Measurements from ENCODE around the gene MBTD1.

- TF ChIP-seq CTCF (IDR thresholded peaks at IDR 0.05) (no peak), POLR2A (IDR thresholded peaks at IDR 0.05) (no peak)
Measured at GRCh38 chr17:51188271-51188833, 71.5 kb downstream of the MBTD1 start.

All from body of pancreas (tissue), 4 donors.